Measurements from ENCODE around the gene GTF2A1. TPM values are rescaled to one million over a fixed set of nuclear protein-coding genes. Genes with fewer than 3 reads are reported as not detected.

The GTF2A1 gene
- 19.7 and 43.5 TPM in 2 replicates for total RNA-seq

GRCh38 chr14:81220830-81221578 is at the start of gene GTF2A1:
Gene GTF2A1 (minus strand): TSS chr14:81220959. CDS start chr14:81220518, 441 bp downstream.

Other genes starting within 250 kb of the GTF2A1 start
- gene STON2, start 179.4 kb upstream of the GTF2A1 start, total RNA-seq = 0.79 and 4.9 TPM in 2 replicates

Measured in bronchial smooth muscle cell (primary cell).